CD14-positive monocyte (primary cell): ENCODE data around the gene NFATC2. TPM values are rescaled to one million over a fixed set of nuclear protein-coding genes. Genes with fewer than 3 reads are reported as not detected.

Source experiments
- DNase-seq, 3 donors: peaks; one replicate each; pipeline ENCODE4 v3.0.0-alpha.2; 2011 to 2022
- H2AFZ ChIP-seq: 2 replicates; pipeline ENCODE4 v1.6.0; 2012; ENCODE audit warnings: mild to moderate bottlenecking, low read depth, low read length, inconsistent platforms; ENCODE audit not compliant: insufficient read depth, poor library complexity, severe bottlenecking
- H3K27ac ChIP-seq, 2 donors: 1 replicate in 1 of 2; 2 replicates in 1 of 2; pipeline ENCODE4 v1.5.1; 2012 to 2013; ENCODE audit warnings: low read length in 2 of 2, control low read depth in 1 of 2, inconsistent platforms in 1 of 2, low read depth in 1 of 2, mild to moderate bottlenecking in 1 of 2
- H3K27me3 ChIP-seq, 2 donors: one replicate each; pipeline versions ENCODE4 v1.6.0 to v1.6.1; 2011 to 2013; ENCODE audit warnings: low read length in 2 of 2; ENCODE audit not compliant: control insufficient read depth in 2 of 2, insufficient read depth in 2 of 2
- H3K36me3 ChIP-seq, 2 donors: replicated peaks in 1 of 2; 1 replicate in 1 of 2; 2 replicates in 1 of 2; pipeline versions ENCODE4 v1.5.1 to v1.6.1; 2012 to 2013; ENCODE audit warnings: low read length in 2 of 2, control low read depth in 1 of 2, inconsistent platforms in 1 of 2, mild to moderate bottlenecking in 1 of 2; ENCODE audit not compliant: insufficient read depth in 2 of 2, control insufficient read depth in 1 of 2
- H3K4me1 ChIP-seq, 2 donors: 1 replicate in 1 of 2; 2 replicates in 1 of 2; pipeline versions ENCODE4 v1.5.1 to v1.6.1; 2012 to 2013; ENCODE audit warnings: low read length in 2 of 2, control low read depth in 1 of 2, inconsistent platforms in 1 of 2, mild to moderate bottlenecking in 1 of 2, moderate library complexity in 1 of 2; ENCODE audit not compliant: insufficient read depth in 2 of 2, control insufficient read depth in 1 of 2
- H3K4me2 ChIP-seq: replicated peaks from 2 replicates; pipeline ENCODE3; 2012; ENCODE audit warnings: low read length, moderate library complexity, mild to moderate bottlenecking; ENCODE audit not compliant: poor library complexity, severe bottlenecking; ENCODE audit errors: extremely low read depth
- H3K4me3 ChIP-seq, 3 experiments: fragments of 200-600 bp in 1 of 3; sonication (generic) in 1 of 3; replicated peaks in 1 of 3; 1 replicate in 2 of 3; 2 replicates in 1 of 3; pipeline ENCODE4 v1.5.1; 2011 to 2013; ENCODE audit warnings: low read length in 3 of 3, mild to moderate bottlenecking in 3 of 3, control low read depth in 2 of 3, low read depth in 2 of 3, inconsistent platforms in 1 of 3, moderate library complexity in 1 of 3
- H3K79me2 ChIP-seq: 2 replicates; pipeline ENCODE4 v1.6.0; 2012; ENCODE audit warnings: mild to moderate bottlenecking, control low read depth, inconsistent platforms, low read length, moderate library complexity; ENCODE audit not compliant: insufficient read depth
- H3K9ac ChIP-seq: 2 replicates; pipeline ENCODE4 v1.6.0; 2017; ENCODE audit warnings: low read length, mild to moderate bottlenecking; ENCODE audit not compliant: insufficient read depth, poor library complexity, severe bottlenecking
- H3K9me3 ChIP-seq, 2 donors: replicated peaks in 1 of 2; 1 replicate in 1 of 2; 2 replicates in 1 of 2; pipeline versions ENCODE4 v1.5.1 to v1.6.1; 2012 to 2013; ENCODE audit warnings: low read length in 2 of 2, control low read depth in 1 of 2; ENCODE audit not compliant: control insufficient read depth in 1 of 2, insufficient read depth in 1 of 2
- H4K20me1 ChIP-seq: 2 replicates; pipeline ENCODE4 v1.6.0; 2012; ENCODE audit warnings: mild to moderate bottlenecking, low read length, control low read depth, moderate library complexity; ENCODE audit not compliant: insufficient read depth
- H3K27ac Mint-ChIP-seq, 7 donors: one replicate each; pipeline ENCODE4 v1.8.0; 2020; ENCODE audit warnings: mild to moderate bottlenecking in 7 of 7, mixed read lengths in 7 of 7, moderate library complexity in 6 of 7, inconsistent platforms in 2 of 7
- H3K27me3 Mint-ChIP-seq, 3 donors: one replicate each; pipeline ENCODE4 v1.8.0; 2021 to 2022; ENCODE audit warnings: low read depth in 3 of 3, mild to moderate bottlenecking in 3 of 3, mixed read lengths in 3 of 3, moderate library complexity in 3 of 3, inconsistent platforms in 1 of 3
- H3K36me3 Mint-ChIP-seq, 2 donors: one replicate each; pipeline ENCODE4 v1.8.0; 2020; ENCODE audit warnings: mixed read lengths in 2 of 2, inconsistent platforms in 1 of 2, mild to moderate bottlenecking in 1 of 2
- H3K4me1 Mint-ChIP-seq: one replicate; pipeline ENCODE4 v1.8.0; 2020; ENCODE audit warnings: mild to moderate bottlenecking, mixed read lengths
- H3K4me3 Mint-ChIP-seq, 2 donors: one replicate each; pipeline ENCODE4 v1.8.0; 2020; ENCODE audit warnings: mild to moderate bottlenecking in 2 of 2, mixed read lengths in 2 of 2, moderate library complexity in 1 of 2
- H3K9me3 Mint-ChIP-seq, 7 donors: one replicate each; pipeline ENCODE4 v1.8.0; 2020 to 2022; ENCODE audit warnings: mixed read lengths in 7 of 7, mild to moderate bottlenecking in 6 of 7, moderate library complexity in 6 of 7, inconsistent platforms in 2 of 7
- CTCF ChIP-seq: fragments of 200-600 bp; IDR thresholded peaks from one replicate; pipeline ENCODE4 v1.8.0; 2022; ENCODE audit warnings: antibody characterized with exemption, mild to moderate bottlenecking
- WGBS: methylation state at CpG from one replicate; pipeline ENCODE4 v1.1.5; 2013; ENCODE audit warnings: missing lambda C conversion rate; ENCODE audit not compliant: insufficient coverage; 5-methylcytosine and 5-hydroxymethylcytosine counted together
- intact Hi-C, 2 donors: fragments of 100-400 bp; cut with micrococcal nuclease; formaldehyde crosslinking; loops; one replicate each; pipeline versions ENCODE4 v1.15.0 to v1.15.1; 2023
- polyA plus RNA-seq, 3 donors: library from polyadenylated mRNA; depleted of rRNA in 1 of 3; unstranded in 2 of 3; stranded (reverse) in 1 of 3; fragments of 300-500 nt in 2 of 3; fragments of >200 nt in 1 of 3; fragmentation: Illumina TruSeq in 2 of 3; gene quantifications; 1 replicate in 2 of 3; 2 replicates in 1 of 3; pipeline ENCODE4 v1.2.3, GENCODE V29; 2012 to 2021

Gene NFATC2
- polyA plus RNA-seq, 3 donors: 0.03 to 0.18 (median 0.11) TPM

DNA sequence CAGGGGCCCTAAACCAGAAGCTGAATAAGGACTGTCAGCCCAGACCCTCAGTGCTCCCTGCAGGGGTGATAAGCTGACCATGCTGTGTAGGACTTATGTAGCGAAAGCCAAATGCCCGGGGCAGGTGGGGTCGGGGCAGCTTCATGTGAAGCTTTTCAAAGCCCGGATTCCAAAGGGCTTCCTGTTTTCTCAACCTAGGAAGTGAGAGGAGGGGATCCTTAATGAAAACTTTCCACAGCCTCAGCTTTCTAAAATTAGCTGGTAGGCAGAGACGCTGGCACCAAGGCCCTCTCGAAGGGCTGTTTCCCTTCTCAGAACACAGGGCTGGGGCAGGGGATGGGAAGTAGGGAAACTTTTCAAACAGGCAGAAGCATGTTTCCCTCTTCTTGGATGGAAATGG, 148.9 kb downstream of the NFATC2 start:
- H3K4me3 ChIP-seq: no peak overlapping the region
- H3K4me1 Mint-ChIP-seq: no peaks in the 10 kb centered on the region
- no peaks in the 10 kb centered on the region for H3K27me3 ChIP-seq
- H3K36me3 ChIP-seq: no peaks in the 10 kb centered on the region
- H3K27ac Mint-ChIP-seq: no peak overlapping the region
- no peak overlapping the region for H3K27ac ChIP-seq
- H3K4me1 ChIP-seq: no peaks in the 10 kb centered on the region
- intact Hi-C loops: no loop called here
- H3K9me3 Mint-ChIP-seq: no peaks in the 10 kb centered on the region
- no peak for DNase-seq
- H3K79me2 ChIP-seq: no peaks in the 10 kb centered on the region
- no peaks in the 10 kb centered on the region for H3K9me3 ChIP-seq
- no peaks in the 10 kb centered on the region for H4K20me1 ChIP-seq
- H3K4me3 Mint-ChIP-seq: no peak overlapping the region
- H3K27me3 Mint-ChIP-seq: no peaks in the 10 kb centered on the region
- no peak overlapping the region for H3K4me2 ChIP-seq
- no peak overlapping the region for H2AFZ ChIP-seq
- no peak for TF ChIP-seq CTCF
- 29% methylated on average over 4 of the region's 6 CpGs for WGBS
- H3K36me3 Mint-ChIP-seq: no peaks in the 10 kb centered on the region
- no peak overlapping the region for H3K9ac ChIP-seq

GRCh38 chr20:51392614-51393186, 149.8 kb downstream of the NFATC2 start:
- Histone ChIP-seq H3K79me2 (no peaks in the 10 kb centered on the region), H3K27ac (no peak overlapping the region), H3K36me3 (no peaks in the 10 kb centered on the region), H3K27me3 (no peaks in the 10 kb centered on the region), H4K20me1 (no peaks in the 10 kb centered on the region), H3K4me2 (no peak overlapping the region), H3K4me1 (no peaks in the 10 kb centered on the region), H3K4me3 (no peak overlapping the region), H3K9ac (no peak overlapping the region), H3K9me3 (no peaks in the 10 kb centered on the region), H2AFZ (no peak overlapping the region)
- no peaks in the 10 kb centered on the region for H3K4me1 Mint-ChIP-seq
- TF ChIP-seq CTCF: no peak
- no peaks in the 10 kb centered on the region for H3K27me3 Mint-ChIP-seq
- no peaks in the 10 kb centered on the region for H3K9me3 Mint-ChIP-seq
- H3K27ac Mint-ChIP-seq: peak overlapping the region in 1 of 7 donors; percentile 25
- H3K4me3 Mint-ChIP-seq: no peak overlapping the region
- no peak for DNase-seq
- intact Hi-C loops: no loop called here
- no peaks in the 10 kb centered on the region for H3K36me3 Mint-ChIP-seq
- WGBS: 92% methylated on average over 7 of the region's 7 CpGs
